Osteocyte (in vitro differentiated cells): ENCODE results near the gene SPDYE4. TPM values are rescaled to one million over a fixed set of nuclear protein-coding genes. Genes with fewer than 3 reads are reported as not detected.

ENCODE experiments used
- DNase-seq: peaks from one replicate; pipeline ENCODE4 v3.0.0; 2021; ENCODE audit warnings: mixed read lengths; ENCODE audit not compliant: unreplicated experiment; ENCODE audit errors: extremely low spot score
- H3K27ac Mint-ChIP-seq: one replicate; pipeline ENCODE4 v1.8.0; 2021; ENCODE audit warnings: mild to moderate bottlenecking, mixed read lengths; ENCODE audit not compliant: unreplicated experiment
- H3K27me3 Mint-ChIP-seq: one replicate; pipeline ENCODE4 v1.8.0; 2021; ENCODE audit warnings: mixed read lengths; ENCODE audit not compliant: unreplicated experiment
- H3K36me3 Mint-ChIP-seq: one replicate; pipeline ENCODE4 v1.8.0; 2021; ENCODE audit warnings: mixed read lengths; ENCODE audit not compliant: unreplicated experiment
- H3K4me1 Mint-ChIP-seq: one replicate; pipeline ENCODE4 v1.8.0; 2021; ENCODE audit warnings: mixed read lengths; ENCODE audit not compliant: unreplicated experiment
- H3K4me3 Mint-ChIP-seq: one replicate; pipeline ENCODE4 v1.8.0; 2021; ENCODE audit warnings: mild to moderate bottlenecking, moderate library complexity, mixed read lengths; ENCODE audit not compliant: unreplicated experiment
- H3K9me3 Mint-ChIP-seq: one replicate; pipeline ENCODE4 v1.8.0; 2021; ENCODE audit warnings: mixed read lengths; ENCODE audit not compliant: unreplicated experiment
- CTCF ChIP-seq: fragments of 200-600 bp; sonication (generic); IDR thresholded peaks from 2 replicates; pipeline ENCODE4 v1.5.0; 2021; ENCODE audit warnings: antibody characterized with exemption, mild to moderate bottlenecking, moderate library complexity
- total RNA-seq: library from RNA; stranded (reverse); gene quantifications from 2 replicates; pipeline ENCODE4 v1.2.1, GENCODE V29; 2021

Gene SPDYE4
- total RNA-seq, 1 donor from 2014 or later = not detected

- no peaks in the 10 kb centered on the region for H3K9me3 Mint-ChIP-seq
- TF ChIP-seq CTCF = no peak
- no peaks in the 10 kb centered on the region for H3K4me1 Mint-ChIP-seq
- DNase-seq = peak; percentile 79
- H3K4me3 Mint-ChIP-seq = no peak overlapping the region
- H3K27me3 Mint-ChIP-seq = peaks cover 55% of the 10 kb centered on the region
- no peaks in the 10 kb centered on the region for H3K36me3 Mint-ChIP-seq
- H3K27ac Mint-ChIP-seq = no peak overlapping the region
Measured at GRCh38 chr17:8753136-8753975, 5.0 kb downstream of the SPDYE4 start.

GRCh38 chr17:8749616-8750015, 8.7 kb downstream of the SPDYE4 start:
- Mint-ChIP-seq H3K4me1 (peaks cover 8% of the 10 kb centered on the region), H3K27ac (no peak overlapping the region), H3K9me3 (no peaks in the 10 kb centered on the region), H3K4me3 (no peak overlapping the region), H3K36me3 (no peaks in the 10 kb centered on the region), H3K27me3 (peaks cover 41% of the 10 kb centered on the region)
- DNase-seq = no peak
- TF ChIP-seq CTCF = no peak

GRCh38 chr17:8747742-8748141, 10.6 kb downstream of the SPDYE4 start:
- no peaks in the 10 kb centered on the region for H3K36me3 Mint-ChIP-seq
- H3K9me3 Mint-ChIP-seq = no peaks in the 10 kb centered on the region
- peaks cover 8% of the 10 kb centered on the region for H3K4me1 Mint-ChIP-seq
- DNase-seq = no peak
- no peak overlapping the region for H3K27ac Mint-ChIP-seq
- H3K4me3 Mint-ChIP-seq = no peak overlapping the region
- peaks cover 35% of the 10 kb centered on the region for H3K27me3 Mint-ChIP-seq
- no peak for TF ChIP-seq CTCF

- Mint-ChIP-seq H3K27me3 (peaks cover 24% of the 10 kb centered on the region), H3K4me1 (peaks cover 8% of the 10 kb centered on the region), H3K9me3 (no peaks in the 10 kb centered on the region), H3K36me3 (no peaks in the 10 kb centered on the region), H3K27ac (no peak overlapping the region), H3K4me3 (peak overlapping the region; percentile 77)
- DNase-seq = no peak
- TF ChIP-seq CTCF = no peak
Measured at GRCh38 chr17:8746501-8747236, 11.7 kb downstream of the SPDYE4 start.
